Spleen (tissue), 11 donors: ENCODE measurements around the gene ABLIM2. TPM values are rescaled to one million over a fixed set of nuclear protein-coding genes. Genes with fewer than 3 reads are reported as not detected.

Source experiments
- DNase-seq: peaks from one replicate; pipeline ENCODE4 v3.0.0-alpha.2; 2020
- H3K27ac ChIP-seq, 8 donors: fragments of 200-600 bp; sonication (generic) in 7 of 8; 1 replicate in 4 of 8; 2 replicates in 4 of 8; pipeline versions ENCODE4 v1.5.0 to v1.8.0; 2016 to 2021; ENCODE audit warnings: inconsistent platforms in 4 of 8, mild to moderate bottlenecking in 4 of 8, moderate library complexity in 1 of 8
- H3K27me3 ChIP-seq, 7 donors: fragments of 200-600 bp; sonication (generic) in 6 of 7; replicated peaks in 1 of 7; 1 replicate in 4 of 7; 2 replicates in 3 of 7; pipeline versions ENCODE4 v1.5.0 to v1.8.0; 2016 to 2021; ENCODE audit warnings: inconsistent platforms in 3 of 7, mild to moderate bottlenecking in 1 of 7
- H3K36me3 ChIP-seq, 6 donors: fragments of 200-600 bp; sonication (generic) in 5 of 6; 1 replicate in 4 of 6; 2 replicates in 2 of 6; pipeline versions ENCODE4 v1.5.0 to v1.8.0; 2016 to 2021; ENCODE audit warnings: inconsistent platforms in 2 of 6
- H3K4me1 ChIP-seq, 6 donors: fragments of 200-600 bp; sonication (generic) in 5 of 6; 1 replicate in 3 of 6; 2 replicates in 3 of 6; pipeline versions ENCODE4 v1.5.0 to v1.8.0; 2016 to 2021; ENCODE audit warnings: inconsistent platforms in 3 of 6
- H3K4me3 ChIP-seq, 8 donors: fragments of 200-600 bp; sonication (generic) in 7 of 8; 1 replicate in 4 of 8; 2 replicates in 4 of 8; pipeline versions ENCODE4 v1.5.0 to v1.8.0; 2016 to 2021; ENCODE audit warnings: inconsistent platforms in 4 of 8, mild to moderate bottlenecking in 4 of 8, moderate library complexity in 2 of 8
- H3K9me3 ChIP-seq, 8 donors: fragments of 200-600 bp; sonication (generic) in 7 of 8; 1 replicate in 4 of 8; 2 replicates in 4 of 8; pipeline versions ENCODE4 v1.5.0 to v1.8.0; 2016 to 2021; ENCODE audit warnings: inconsistent platforms in 4 of 8
- POLR2A ChIP-seq, 3 donors: fragments of 450-650 bp; IDR thresholded peaks; one replicate each; pipeline ENCODE4 v1.5.1; 2017; ENCODE audit warnings: antibody characterized with exemption in 3 of 3, mild to moderate bottlenecking in 1 of 3
- POLR2AphosphoS5 ChIP-seq, 3 donors: sonication (generic); formaldehyde crosslinking; IDR thresholded peaks; one replicate each; pipeline ENCODE4 v1.5.1; 2017; ENCODE audit warnings: antibody characterized with exemption in 3 of 3
- WGBS, 5 donors: extraction: QIAGEN DNeasy Blood & Tissue Kit in 3 of 5; methylation state at CpG; one replicate each; pipeline versions ENCODE4 v1.1.5 to v1.1.7; 2013 to 2018; 5-methylcytosine and 5-hydroxymethylcytosine counted together
- intact Hi-C: fragments of 100-400 bp; cut with DNase I; formaldehyde crosslinking; loops from one replicate; pipeline ENCODE4 v1.15.0; 2023; ENCODE audit warnings: low total_unique reads
- polyA plus RNA-seq, 3 donors: library from polyadenylated mRNA; stranded (reverse); fragments of 200-250 nt; gene quantifications; one replicate each; pipeline ENCODE4 v1.2.1, GENCODE V29; 2013
- total RNA-seq, 7 donors: library from RNA; depleted of rRNA in 3 of 7; stranded (reverse); fragments of >200 nt in 3 of 7; fragmentation: NEBNext Ultra II Directional in 4 of 7; extraction: Animal tissue kit (Norgen Biotek cat#: 25700) in 4 of 7; gene quantifications; one replicate each; pipeline versions ENCODE4 v1.1.0 to v1.2.1, GENCODE V29; 2016 to 2021
- TF ChIP-seq, protein P1 (sequence below), 11 experiments: fragments of 200-600 bp in 7 of 11; fragments of 450-650 bp in 4 of 11; sonication (generic) in 4 of 11; IDR thresholded peaks in 8 of 11; conservative IDR thresholded peaks in 3 of 11; 1 replicate in 7 of 11; 2 replicates in 4 of 11; pipeline versions ENCODE4 v1.4.0 to v1.8.0; 2016 to 2021; ENCODE audit warnings: antibody characterized with exemption in 11 of 11, inconsistent platforms in 4 of 11, mild to moderate bottlenecking in 1 of 11
- donor health status: healthy with polysubstance abuse.
- donor health status: DM: no; HTN: no; CAD: no; lungs with moderate emphysema.
- donor health status: DM: no; HTN: no; CAD: no.
- donor health status: Bipolar disorder and iron deficiency.
- donor health status: healthy.
- donor health status: DM: no; HTN: no; CAD: no.
- donor health status: DM: yes; HTN: yes; CAD: no.

The ABLIM2 gene
- total and polyA plus RNA-seq, 10 donors = 11.8 to 127 (median 62.8) TPM

DNA sequence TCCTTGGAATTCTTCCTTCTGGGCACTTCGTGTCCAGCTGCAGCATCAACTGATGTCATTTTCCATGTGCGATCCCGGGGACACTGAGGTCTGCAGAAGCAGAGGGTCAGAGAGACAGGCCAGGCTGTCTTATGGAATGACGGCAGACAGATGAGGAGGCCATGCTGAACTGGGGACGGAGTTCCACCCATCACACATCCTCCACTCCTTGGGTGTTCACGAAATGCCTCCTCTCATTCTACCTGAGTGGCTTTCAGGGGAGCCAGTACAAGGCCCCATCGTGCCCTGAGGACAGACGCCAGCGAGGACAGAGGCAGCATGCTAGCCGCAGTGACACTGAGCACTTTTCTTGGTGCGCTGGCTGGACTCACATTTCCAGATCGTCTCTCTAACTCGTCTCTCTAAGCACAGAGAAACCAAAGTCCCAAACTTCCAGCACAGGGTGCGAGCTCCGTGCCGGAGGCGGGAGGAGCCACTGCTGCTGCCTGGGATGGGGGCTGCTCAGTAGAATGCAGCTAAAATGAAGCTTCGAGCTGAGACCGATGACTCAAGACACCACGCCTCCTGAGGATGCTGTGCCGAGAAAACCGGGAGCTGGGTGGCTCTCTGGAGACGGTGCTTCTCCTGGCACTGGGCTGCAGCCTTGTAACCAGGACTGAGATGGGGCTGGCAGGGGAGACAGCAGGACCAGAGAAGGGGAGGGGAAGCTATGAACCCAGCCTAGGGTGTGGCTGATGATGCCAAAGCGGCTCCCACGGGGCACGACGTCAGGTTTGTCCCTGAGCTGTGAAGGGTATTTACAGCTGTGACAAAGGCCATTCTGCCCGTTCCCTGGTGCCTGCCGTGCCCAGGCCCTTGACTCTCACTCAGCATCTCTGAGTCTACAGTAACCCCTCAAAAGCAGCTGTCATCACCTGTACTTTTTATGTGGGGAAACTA is 8.2 kb downstream of the ABLIM2 start:
- intact Hi-C loops = no loop called here
- peak in 2 of 3 donors; percentile 34 to 44 for TF ChIP-seq POLR2AphosphoS5 (IDR thresholded peaks at IDR 0.05)
- TF ChIP-seq, protein P1, sequence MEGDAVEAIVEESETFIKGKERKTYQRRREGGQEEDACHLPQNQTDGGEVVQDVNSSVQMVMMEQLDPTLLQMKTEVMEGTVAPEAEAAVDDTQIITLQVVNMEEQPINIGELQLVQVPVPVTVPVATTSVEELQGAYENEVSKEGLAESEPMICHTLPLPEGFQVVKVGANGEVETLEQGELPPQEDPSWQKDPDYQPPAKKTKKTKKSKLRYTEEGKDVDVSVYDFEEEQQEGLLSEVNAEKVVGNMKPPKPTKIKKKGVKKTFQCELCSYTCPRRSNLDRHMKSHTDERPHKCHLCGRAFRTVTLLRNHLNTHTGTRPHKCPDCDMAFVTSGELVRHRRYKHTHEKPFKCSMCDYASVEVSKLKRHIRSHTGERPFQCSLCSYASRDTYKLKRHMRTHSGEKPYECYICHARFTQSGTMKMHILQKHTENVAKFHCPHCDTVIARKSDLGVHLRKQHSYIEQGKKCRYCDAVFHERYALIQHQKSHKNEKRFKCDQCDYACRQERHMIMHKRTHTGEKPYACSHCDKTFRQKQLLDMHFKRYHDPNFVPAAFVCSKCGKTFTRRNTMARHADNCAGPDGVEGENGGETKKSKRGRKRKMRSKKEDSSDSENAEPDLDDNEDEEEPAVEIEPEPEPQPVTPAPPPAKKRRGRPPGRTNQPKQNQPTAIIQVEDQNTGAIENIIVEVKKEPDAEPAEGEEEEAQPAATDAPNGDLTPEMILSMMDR (IDR thresholded peaks at IDR 0.05 in 8 of 11, conservative IDR thresholded peaks at IDR 0.05 in 3 of 11) = no peak

DNA sequence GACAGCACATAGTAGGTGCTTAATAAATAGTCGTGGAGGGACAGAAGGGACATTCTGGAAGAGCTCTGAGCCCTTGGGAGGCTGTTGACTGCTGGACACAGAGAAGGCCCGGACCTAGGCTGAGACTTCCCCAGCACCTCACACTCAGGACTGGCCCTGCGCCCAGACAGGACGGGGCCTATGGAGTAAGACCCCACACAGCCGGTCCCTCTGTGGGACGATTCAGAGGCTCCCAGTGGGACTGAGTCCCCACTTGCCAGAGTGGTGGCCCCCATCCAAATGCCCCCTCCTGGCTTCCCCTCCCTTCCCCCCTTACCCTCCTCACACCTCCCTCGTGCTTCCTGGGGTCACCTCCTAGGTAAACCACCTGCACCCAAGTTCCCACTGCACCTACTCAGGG is 8.9 kb downstream of the ABLIM2 start:
- intact Hi-C loops = no loop called here
- Histone ChIP-seq H3K9me3 (no peaks in the 10 kb centered on the region), H3K27ac (peak overlapping the region in 3 of 8 donors; percentile 15 to 61 (median 28)), H3K4me1 (peaks cover 16 to 94% (median 63%) of the 10 kb centered on the region in 6 donors), H3K4me3 (no peak overlapping the region), H3K27me3 (peaks cover 0 to 3% (median 0%) of the 10 kb centered on the region in 7 donors), H3K36me3 (peaks cover 0 to 11% (median 0%) of the 10 kb centered on the region in 6 donors)
- 62 to 80% (median 74%) methylated on average over 7 of the region's 7 CpGs for WGBS, 5 donors
- peak; percentile 64 for DNase-seq
- TF ChIP-seq, protein P1 (IDR thresholded peaks at IDR 0.05 in 8 of 11, conservative IDR thresholded peaks at IDR 0.05 in 3 of 11) = no peak
- TF ChIP-seq POLR2AphosphoS5 (IDR thresholded peaks at IDR 0.05) (no peak), POLR2A (IDR thresholded peaks at IDR 0.05) (no peak)

More for the DNA sequence above, 8.2 kb downstream of the ABLIM2 start:
- Histone ChIP-seq H3K4me3 (no peak overlapping the region), H3K36me3 (peaks cover 0 to 11% (median 0%) of the 10 kb centered on the region in 6 donors), H3K27me3 (no peaks in the 10 kb centered on the region), H3K9me3 (no peaks in the 10 kb centered on the region), H3K4me1 (peaks cover 16 to 94% (median 57%) of the 10 kb centered on the region in 6 donors), H3K27ac (peak overlapping the region in 3 of 8 donors; percentile 11 to 61 (median 19))
- DNase-seq = peak; percentile 75
- WGBS, 5 donors = 73 to 89% (median 79%) methylated on average over 22 to 29 of the region's 29 CpGs

DNA sequence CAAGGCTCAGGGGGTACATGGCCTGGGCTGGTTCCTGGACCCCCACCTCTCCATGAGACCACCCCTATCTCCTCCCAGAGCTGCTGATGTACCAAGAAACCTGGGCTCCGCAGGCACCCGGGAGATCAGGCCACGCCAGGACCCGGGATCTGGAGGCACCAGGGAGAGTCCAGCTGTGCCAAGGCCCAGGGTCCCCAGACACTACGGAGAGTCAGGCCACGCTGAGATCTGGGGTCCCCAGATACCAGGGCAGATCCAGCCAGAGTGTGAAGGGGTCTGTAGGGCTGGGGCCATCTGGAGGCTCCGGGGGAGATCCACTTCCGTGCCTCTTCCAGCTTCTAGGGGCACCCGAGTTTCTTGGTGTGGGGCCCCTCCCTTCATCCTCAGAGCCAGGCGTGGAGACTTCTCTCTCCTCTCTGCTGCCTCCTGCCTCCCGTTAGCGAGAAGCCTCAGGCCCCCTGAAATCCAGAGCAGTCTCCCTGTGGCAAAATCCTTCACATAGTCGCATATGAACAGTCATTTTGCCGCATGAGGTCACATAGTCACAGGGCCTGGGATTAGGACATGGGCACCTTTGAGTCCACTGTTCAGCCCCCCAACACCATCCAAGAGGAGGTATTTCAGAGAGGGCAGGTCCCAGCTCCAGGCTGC is 9.7 kb downstream of the ABLIM2 start:
- Histone ChIP-seq H3K9me3 (no peaks in the 10 kb centered on the region), H3K27me3 (peaks cover 0 to 10% (median 0%) of the 10 kb centered on the region in 7 donors), H3K27ac (peak overlapping the region in 3 of 8 donors; percentile 15 to 61 (median 28)), H3K4me3 (no peak overlapping the region), H3K4me1 (peaks cover 16 to 98% (median 71%) of the 10 kb centered on the region in 6 donors), H3K36me3 (peaks cover 0 to 11% (median 0%) of the 10 kb centered on the region in 6 donors)
- intact Hi-C loops = no loop called here
- no peak for TF ChIP-seq POLR2AphosphoS5 (IDR thresholded peaks at IDR 0.05)
- TF ChIP-seq POLR2A (IDR thresholded peaks at IDR 0.05) = no peak
- TF ChIP-seq, protein P1 (IDR thresholded peaks at IDR 0.05 in 8 of 11, conservative IDR thresholded peaks at IDR 0.05 in 3 of 11) = no peak
- 85 to 92% (median 87%) methylated on average over 10 to 14 of the region's 14 CpGs for WGBS, 5 donors
- DNase-seq = no peak
